NB4 (cell line): ENCODE measurements around the gene MUC16.

Experiments used
- CTCF ChIP-seq: IDR thresholded peaks from one replicate; pipeline ENCODE4 v1.5.1; 2012; ENCODE audit warnings: low read depth, low read length
- MYC ChIP-seq: IDR thresholded peaks from 2 replicates; pipeline ENCODE4 v1.6.1; 2011; ENCODE audit warnings: low read depth, low read length
- POLR2A ChIP-seq: IDR thresholded peaks from 2 replicates; pipeline ENCODE4 v1.6.1; 2011; ENCODE audit warnings: mild to moderate bottlenecking; ENCODE audit not compliant: insufficient read length; ENCODE audit errors: extremely low read depth

- no peak for TF ChIP-seq POLR2A
- no peak for TF ChIP-seq CTCF
- TF ChIP-seq MYC, result no peak
Observed at GRCh38 chr19:9009431-9009830, 778 bp downstream of the MUC16 start.
